ENCODE results near the gene CDH24.
"Not testable (repeated sequence)": the region's sequence is repeated elsewhere in the genome, so short reads cannot be mapped to it uniquely, and the experiment has no call there.

Gene CDH24

DNA sequence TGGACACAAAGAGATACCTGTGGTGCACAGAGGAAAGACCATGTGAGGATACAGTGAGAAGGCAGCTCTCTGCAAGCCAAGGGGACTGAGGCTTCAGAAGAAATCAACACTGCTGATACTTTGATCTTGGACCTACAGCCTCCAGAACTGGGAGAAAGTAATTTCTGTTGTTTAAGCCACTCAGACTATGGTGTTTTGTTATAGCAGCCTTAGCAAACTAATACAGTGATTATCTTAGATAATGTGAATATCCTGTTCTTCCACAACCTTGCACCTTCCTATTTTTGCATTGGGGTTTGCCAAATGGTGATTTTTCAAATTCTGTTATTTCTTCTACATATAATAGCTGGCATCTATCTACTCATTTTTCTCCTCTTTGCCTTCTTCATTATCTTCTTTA, 39.2 kb downstream of the CDH24 start:
- no peak for DNase-seq

DNA sequence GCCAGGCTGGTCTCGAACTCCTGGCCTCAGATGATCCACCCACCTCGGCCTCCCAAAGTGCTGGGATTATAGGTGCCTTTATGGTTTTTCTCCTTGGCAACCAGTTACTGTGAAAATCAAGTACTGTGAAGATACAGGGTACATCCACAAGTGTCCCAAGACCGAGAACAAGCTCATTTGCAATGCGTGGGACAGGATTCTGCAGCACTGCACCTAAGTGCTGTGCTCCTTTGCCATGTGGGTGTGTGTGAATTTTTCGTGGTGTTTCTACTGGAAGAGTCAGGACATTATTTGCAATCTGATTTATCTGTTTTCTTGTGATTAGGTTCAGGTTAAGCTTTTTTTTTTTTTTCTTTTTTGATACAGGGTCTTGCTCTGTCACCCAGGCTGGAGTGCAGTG, 40.2 kb downstream of the CDH24 start:
- DNase-seq, result no peak

DNA sequence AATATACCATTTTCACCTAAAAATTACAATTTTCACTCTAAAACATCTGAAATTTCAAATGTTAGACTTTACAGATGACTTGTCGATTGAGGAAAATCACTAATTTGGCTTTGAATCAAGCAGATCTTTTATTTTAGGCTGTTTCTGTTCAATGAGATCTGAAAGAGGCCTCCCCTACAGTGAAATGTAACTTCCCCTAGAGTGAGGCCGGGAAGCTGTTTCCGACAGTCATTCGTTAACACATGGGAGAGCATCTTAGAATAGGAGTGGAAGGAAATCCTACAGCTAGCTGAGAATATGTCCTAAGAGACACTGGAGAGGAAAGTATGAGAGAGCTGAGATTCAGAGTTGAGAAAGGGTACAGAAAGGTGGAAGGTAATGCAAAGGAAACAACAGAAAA, 41.7 kb downstream of the CDH24 start:
- DNase-seq, result no peak

DNA sequence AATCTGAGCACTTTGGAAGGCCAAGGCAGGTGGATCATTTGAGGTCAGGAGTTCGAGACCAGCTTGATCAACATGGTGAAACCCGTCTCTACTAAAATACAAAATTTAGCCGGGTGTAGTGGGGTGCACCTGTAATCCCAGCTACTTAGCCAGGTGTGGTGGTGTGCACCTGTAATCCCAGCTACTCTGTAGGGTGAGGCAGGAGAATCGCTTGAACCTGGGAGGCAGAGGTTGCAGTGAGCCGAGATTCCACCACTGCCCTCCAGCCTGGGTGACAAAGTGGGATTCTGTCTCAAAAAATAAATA, 43.6 kb downstream of the CDH24 start:
- DNase-seq, result not testable (repeated sequence)

DNA sequence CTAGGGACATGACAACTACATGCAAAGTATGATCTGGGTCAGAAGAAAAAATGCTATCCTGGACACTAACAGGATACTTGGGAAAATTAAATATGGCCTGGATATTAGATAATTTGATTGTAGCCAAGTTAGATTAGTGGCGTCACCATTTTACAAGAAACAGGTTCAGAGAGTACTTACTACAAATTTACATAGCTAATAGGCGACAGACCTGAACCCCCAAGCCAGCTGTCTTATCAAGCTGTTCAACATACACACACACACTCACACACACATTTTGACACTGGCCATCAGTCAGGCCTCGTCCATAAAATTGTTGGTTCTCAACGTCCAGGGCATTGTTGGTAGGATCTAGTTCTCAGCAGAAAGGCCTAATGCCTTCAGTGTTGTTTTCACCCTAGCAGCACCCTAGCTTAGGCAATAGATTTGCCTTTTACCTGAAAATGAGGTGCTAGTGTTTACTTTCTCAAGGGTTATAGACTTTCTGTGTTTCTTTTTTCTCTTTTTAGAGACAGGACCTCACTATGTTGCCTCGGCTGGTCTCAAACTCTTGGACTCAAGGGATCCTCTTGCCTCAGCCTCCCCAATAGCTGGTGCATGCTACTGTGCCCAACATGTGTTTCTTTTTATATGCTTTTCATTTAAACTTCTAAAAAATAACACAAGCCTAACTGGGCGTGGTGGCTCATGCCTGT, 44.1 kb downstream of the CDH24 start:
- DNase-seq, result no peak

DNA sequence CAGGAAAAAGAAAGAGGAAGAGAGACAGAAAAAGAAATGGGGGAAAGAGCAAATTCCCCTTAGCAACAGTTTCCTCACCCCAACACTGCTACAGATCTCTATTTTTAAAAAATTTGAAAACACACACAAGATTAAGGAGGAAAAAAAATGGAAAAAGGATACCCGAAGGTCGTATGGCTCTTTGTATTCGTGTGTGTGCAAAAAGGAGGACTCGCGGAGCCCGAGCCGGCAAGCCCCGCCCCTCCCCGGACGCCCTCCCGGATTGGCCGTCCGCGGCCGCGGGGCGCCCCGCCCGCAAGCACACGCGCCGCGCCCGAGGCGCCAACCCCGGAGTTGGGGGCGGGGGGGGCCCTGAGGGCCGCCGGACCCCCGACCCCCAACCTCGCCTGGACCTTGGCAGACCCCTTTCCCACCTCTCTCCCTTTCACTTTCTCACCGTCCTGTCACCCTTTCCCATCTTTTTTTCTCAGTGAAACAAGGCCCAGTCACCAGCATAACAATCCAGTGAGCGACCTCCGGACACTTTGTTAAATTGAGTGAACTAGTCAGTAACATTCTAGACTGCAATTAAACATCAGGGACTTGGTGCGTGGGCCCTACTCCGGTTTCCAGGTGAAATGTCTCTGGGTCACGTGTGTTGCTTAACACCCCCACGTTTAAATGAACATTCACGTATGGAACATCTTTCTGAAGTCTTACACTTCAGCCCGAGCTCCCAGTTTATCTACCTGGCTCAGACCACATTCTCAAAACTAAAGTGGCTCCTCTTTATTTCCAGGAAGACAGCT, 47.2 kb downstream of the CDH24 start, which contains the start of gene C14orf93:
Gene C14orf93, minus strand, starts transcription at position 205 of the 788 bp plus-strand sequence. CDS start 11,120 bp downstream, outside the sequence.
- peak; percentile 67 for DNase-seq

DNA sequence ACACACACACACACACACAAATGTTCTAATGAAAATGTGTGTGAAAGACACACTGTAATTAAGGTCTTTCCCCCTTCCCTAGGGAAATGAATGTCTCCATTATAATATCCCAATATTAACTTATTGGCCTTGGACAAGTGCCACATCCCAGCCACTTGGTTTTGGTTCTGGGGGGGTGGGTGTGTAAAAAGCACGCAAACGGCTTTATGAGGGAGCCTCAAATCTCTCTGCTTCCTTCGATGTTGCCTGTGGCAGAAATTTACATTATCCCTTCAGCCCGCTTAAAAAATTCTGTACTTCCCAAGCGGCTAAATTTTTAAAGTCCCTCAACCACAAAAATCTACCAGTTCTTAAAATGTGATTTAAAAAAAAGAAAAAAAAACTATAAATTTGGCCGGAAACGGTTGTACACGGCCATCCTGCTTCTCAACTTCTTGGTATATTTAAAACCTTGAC, 47.8 kb downstream of the CDH24 start:
- DNase-seq, result no peak

DNA sequence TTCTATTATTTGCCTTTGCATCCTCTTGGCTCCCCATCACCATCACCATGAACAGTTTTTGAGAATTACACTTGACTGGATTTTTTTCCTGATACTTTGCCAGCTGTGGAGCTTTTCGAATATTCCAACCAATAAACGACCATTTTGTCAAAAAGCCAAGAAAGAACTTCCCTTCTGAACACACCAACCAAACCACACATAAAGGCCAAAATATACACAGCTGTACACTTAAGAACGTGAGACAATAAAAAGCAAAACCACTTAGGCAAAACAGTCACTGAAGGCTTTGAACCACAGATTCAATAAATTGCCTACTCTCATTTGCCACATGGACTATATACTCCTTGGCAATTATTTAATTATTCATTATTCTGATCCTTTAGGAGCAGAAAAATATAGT, 48.5 kb downstream of the CDH24 start:
- peak; percentile 26 for DNase-seq

DNA sequence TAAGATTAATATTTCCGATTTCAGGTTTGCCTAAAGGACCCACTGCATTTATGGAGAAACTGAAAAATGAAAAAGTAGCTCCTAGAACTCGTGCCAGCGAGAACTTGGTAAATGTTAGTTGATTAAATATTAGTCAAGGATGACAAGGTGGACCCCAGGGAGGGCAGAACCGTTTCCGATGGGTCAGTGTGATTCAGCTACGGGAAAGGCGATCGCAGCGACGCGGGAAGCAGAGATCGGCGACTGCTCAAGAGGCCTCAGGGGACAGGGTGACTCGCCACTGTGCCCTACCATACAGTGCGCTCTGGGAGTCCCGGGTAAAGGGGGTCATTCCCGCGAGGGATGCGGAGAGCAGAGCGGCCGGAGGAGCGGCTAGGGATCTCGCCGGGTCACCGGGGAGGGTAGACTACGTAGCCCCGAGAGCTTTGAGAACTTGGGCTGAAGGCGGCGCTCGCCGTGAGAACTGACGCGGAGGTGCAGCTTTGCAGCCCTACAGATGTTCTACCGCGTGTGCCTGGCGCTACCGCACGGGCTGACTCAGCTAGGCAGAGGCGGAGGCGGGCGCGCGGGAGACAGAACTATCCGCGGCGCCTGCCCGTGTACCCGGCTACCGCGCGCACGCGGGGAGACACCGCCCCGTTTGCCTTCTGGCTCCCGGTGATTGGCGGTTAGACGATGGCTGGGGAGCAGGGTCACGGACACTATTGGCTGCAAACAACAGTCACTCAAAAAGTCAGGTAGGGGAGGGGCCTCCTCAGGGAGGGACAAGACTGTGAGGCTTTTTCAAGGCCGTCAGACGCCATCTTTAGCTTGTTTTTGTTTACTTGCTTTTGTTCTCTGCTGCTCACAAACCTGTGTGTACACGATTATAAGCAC, 50.5 kb downstream of the CDH24 start:
- peak; percentile 98 for DNase-seq

DNA sequence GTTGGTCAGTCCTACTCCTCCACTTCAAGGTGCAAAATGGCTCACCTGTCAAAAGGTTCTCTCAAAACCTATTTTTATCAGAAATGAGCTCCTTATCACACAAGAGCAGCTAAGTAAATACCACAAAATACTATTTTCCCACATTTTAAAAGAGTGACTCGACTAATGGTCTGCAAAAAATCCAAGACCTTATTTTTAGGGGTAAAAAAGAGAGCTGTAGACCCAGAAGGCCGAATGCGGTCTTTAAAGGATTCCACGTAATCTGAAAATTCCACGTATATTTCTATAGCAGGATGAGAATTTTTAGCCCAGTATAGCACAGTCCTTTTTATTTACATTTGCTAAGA, 51.2 kb downstream of the CDH24 start:
- no peak for DNase-seq

DNA sequence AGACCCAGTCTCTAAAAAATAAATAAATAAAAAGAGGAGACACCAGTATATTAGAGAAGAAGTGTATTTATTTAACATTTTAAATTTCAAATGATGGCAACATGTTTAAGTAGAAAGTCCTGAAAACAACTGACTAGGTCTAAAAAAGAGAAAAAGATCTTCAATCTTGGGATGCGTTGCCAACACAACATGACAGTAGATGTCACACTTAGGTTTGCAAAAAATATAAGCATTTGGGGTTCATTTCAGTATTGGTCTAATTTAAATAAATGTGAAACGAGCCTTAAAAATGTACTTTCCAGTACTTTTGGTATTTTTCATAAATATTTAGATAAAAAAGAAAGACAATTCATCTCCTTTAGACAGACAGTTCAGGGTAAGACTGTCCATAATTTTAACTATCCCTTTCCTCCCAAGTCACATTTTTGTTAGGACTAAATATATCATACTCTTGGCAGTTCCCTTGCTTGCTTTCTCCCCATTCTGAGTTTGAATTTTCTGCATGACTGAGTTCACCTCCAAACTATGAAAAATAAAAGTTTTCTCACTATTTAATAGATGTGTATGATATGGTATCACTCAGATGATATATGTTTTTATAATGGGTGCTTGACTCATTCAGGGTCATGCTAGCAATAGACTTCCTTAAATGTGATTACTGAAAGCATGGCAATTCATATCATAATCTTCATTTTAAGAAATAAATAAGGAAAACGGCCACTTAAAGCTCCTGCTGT, 51.7 kb downstream of the CDH24 start:
- no peak for DNase-seq

DNA sequence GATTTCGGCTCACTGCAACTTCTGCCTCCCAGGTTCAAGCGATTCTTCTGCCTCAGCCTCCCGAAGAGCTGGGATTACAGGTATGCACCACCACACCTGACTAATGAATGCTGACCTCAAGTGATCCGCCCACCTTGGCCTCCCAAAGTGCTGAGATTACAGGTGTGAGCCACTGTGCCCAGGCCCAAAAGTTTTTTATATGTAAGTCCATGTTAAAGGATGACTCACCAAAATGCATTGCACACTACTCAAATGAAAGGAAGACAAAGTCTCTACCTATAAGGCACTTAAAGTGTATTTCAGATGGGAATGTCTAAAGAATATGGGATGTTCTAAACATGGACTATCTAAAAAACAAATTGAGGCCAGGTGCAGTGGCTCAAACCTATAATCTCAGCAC, 53.0 kb downstream of the CDH24 start:
- DNase-seq, result not testable (repeated sequence)

DNA sequence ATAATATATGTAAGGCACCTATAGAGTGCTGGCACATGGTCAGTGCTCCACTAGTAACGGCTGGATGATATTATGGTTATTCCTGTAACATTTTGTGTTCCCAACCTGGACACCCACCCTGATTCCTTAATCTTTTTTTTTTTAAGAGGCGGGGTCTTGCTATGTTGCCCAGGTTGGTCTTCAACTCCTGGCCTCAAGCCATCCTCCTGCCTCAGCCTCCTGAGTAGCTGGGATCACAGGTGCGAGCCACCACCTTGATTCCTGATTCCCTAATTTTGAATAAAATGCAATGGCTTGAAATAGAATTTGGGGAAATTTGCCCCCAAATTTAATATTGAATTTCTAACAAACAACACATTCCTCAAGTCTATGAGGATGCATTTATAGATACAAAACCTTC, 54.7 kb downstream of the CDH24 start:
- DNase-seq, result no peak

DNA sequence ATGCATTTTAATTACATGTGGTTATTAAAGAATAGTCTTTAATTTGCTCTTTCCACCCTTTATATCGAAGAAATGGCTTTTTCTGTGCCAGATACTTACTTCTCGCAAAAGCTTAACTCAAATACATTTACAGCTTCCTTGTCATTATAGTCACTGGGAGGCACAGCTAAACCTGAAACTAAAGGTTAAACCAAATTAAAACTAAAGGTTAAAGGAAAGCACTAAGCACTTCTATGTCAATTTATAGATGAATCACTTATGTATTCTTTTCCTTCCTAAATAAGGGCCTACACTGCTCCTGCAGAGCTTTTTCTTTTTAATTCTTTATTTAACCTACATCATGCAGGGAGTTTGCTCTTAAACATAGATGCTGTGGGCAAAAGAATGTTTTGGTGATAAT, 56.5 kb downstream of the CDH24 start:
- DNase-seq, result no peak

DNA sequence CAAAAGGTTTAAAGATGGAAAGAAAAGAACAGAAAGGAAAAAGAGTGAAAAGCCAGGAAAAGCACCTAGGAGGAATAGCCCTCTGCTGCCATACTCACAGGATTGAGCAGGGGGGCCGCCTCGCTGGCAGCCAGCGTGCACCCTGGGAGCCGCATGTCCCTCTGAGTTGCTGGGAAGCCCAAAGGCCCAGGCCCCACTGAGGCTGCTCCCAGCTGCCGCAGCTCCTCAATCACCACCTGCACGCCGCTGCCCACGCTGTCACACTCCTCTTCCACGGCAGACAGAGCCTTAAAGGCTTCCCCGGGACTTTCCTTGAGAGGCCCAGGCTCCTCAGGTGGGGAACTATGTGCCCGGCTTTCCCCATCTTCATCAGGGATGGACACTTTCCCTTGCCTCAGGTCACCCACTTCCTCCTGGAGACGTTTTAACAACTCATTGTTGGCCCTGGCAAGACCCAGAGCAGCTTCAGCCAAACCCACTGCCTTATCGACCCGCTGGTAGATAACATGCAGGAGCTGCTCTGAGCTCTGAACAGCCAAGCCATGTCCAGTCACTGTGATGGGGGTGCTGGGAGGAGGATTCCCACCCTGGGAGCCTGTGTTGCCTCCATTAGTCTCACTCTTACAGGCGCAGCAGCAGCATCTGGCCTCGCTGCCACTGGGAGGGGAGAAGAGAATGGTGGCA, 58.8 kb downstream of the CDH24 start:
- no peak for DNase-seq

DNA sequence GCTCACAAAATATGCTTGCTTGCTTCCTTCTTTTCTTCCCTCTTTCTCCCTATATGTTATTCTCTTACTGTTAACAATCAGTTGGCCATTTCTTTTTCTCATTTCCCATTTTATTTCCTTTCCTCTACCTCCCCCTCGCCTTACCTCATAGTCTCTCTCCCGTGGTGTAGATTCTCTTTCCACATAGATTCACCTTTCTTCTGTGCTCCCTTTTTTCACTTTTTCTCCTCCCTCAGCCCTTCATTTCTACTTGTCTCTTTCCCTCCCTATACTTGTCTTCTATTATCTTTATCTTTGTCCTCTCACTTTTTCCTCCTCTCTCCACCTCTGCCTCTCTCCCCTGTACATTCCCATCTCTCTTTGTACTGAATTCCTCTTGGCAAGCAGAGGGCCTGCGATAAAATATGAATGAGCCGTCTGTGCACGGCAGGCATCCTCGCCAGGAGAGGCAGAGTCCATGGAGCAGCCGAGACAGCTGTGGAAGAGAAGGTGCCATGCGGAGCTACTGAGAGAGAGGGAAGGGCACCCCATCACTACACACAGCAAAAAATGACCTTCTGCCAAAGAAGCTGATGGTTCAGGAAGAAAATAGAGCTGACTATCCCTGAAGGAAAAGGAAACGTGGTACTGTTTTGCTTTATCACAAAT, 59.5 kb downstream of the CDH24 start:
- DNase-seq, result no peak
